ENCODE data around the gene MSN.
"Not testable (repeated sequence)": the region's sequence is repeated elsewhere in the genome, so short reads cannot be mapped to it uniquely, and the experiment has no call there.

- TF ChIP-seq MAX (IDR thresholded peaks at IDR 0.05); CTCF (IDR thresholded peaks at IDR 0.05 in 2 of 3, conservative IDR thresholded peaks at IDR 0.05 in 1 of 3; ENCODE audit: borderline replicate concordance in 1 of 3, insufficient read depth in 1 of 3, low read depth in 2 of 3, low read length in 2 of 3); RAD21 (IDR thresholded peaks at IDR 0.05; ENCODE audit: low read depth): not testable (repeated sequence)
Measured at GRCh38 chrX:65636261-65636660, 31.2 kb upstream of the MSN start.
